Vagina (tissue), 2 donors: ENCODE data around the gene RFX2.

Experiments
- CTCF ChIP-seq, 3 experiments: fragments of 450-650 bp in 2 of 3; fragments of 200-600 bp in 1 of 3; sonication (generic) in 1 of 3; IDR thresholded peaks; one replicate each; pipeline ENCODE4 v1.5.1; 2017 to 2019; ENCODE audit warnings: antibody characterized with exemption in 3 of 3, mild to moderate bottlenecking in 2 of 3, moderate library complexity in 2 of 3
- POLR2A ChIP-seq, 2 donors: fragments of 450-650 bp; IDR thresholded peaks; one replicate each; pipeline ENCODE4 v1.6.1; 2017; ENCODE audit warnings: antibody characterized with exemption in 2 of 2, mild to moderate bottlenecking in 2 of 2, moderate library complexity in 2 of 2
- POLR2AphosphoS5 ChIP-seq, 2 donors: sonication (generic); formaldehyde crosslinking; IDR thresholded peaks; one replicate each; pipeline ENCODE4 v1.9.0; 2017; ENCODE audit warnings: antibody characterized with exemption in 2 of 2, mild to moderate bottlenecking in 2 of 2, low read depth in 1 of 2; ENCODE audit not compliant: insufficient read depth in 1 of 2

- TF ChIP-seq CTCF (IDR thresholded peaks at IDR 0.05) (no peak), POLR2A (IDR thresholded peaks at IDR 0.05) (no peak), POLR2AphosphoS5 (IDR thresholded peaks at IDR 0.05; ENCODE audit: insufficient read depth in 1 of 2, low read depth in 1 of 2) (no peak)
Measured at GRCh38 chr19:6007866-6008265, 102.4 kb downstream of the RFX2 start.
